ENCODE measurements around the gene IMPA2.

GRCh38 chr18:12021077-12021476, 39.8 kb downstream of the IMPA2 start:
- no peak for TF ChIP-seq CTCF (IDR thresholded peaks at IDR 0.05)
- no peak for TF ChIP-seq POLR2A (IDR thresholded peaks at IDR 0.05)
- no peak for TF ChIP-seq EP300 (IDR thresholded peaks at IDR 0.05)
- TF ChIP-seq POLR2AphosphoS5 (IDR thresholded peaks at IDR 0.05): no peak

All from gastroesophageal sphincter (tissue), 3 donors.